ENCODE data around the gene ZNF440. TPM values are rescaled to one million over a fixed set of nuclear protein-coding genes. Genes with fewer than 3 reads are reported as not detected.
A peak's percentile ranks its signal among the peaks of the same experiment; 100 is the strongest.
"Not testable (repeated sequence)": the region's sequence is repeated elsewhere in the genome, so short reads cannot be mapped to it uniquely, and the experiment has no call there.

ZNF440 gene
- total RNA-seq, 1 donor from 2014 or later: 12.2 TPM

DNA sequence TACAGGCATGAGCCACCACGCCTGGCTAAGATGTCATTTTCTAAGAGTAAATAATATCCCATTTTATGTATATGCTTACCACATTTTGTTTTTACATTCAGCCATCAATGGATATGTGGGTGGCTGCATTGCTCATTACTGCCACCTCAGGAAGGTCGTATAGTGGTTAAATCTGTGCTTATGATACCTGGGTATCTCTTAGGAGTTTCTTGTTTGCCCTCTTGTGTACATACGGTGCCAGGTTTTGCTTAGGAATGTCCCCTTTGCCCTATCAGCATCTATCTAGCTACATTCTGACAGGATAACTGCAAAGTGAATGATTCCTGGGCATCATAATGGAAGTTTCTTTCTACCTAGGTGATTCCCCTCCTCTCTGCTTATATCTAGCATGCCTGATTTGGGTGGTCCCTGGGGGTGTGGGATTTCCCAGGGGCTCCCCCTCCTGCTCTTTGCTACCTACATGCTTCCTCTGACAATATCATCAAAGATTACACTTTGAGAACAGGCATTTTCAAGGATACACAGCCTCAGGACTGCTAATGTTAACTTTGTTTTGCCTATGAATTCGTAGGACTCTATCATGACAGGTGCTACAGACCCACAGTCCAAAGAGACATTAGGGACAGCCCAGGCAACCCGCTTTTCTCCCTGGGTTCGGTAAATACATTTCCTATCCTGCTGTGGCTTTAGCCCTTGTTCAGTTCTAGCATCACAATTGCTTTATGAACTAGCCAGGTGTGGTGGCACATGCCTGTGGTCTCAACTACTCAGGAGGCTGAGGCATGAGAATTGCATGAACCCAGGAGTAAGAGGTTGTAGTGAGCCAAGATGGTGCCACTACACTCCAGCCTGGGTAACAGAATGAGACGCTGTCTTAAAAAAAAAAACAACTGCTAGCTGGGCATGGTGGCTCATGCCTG, 15.1 kb downstream of the ZNF440 start:
- DNase-seq (ENCODE audit: low spot score): not testable (repeated sequence)

DNA sequence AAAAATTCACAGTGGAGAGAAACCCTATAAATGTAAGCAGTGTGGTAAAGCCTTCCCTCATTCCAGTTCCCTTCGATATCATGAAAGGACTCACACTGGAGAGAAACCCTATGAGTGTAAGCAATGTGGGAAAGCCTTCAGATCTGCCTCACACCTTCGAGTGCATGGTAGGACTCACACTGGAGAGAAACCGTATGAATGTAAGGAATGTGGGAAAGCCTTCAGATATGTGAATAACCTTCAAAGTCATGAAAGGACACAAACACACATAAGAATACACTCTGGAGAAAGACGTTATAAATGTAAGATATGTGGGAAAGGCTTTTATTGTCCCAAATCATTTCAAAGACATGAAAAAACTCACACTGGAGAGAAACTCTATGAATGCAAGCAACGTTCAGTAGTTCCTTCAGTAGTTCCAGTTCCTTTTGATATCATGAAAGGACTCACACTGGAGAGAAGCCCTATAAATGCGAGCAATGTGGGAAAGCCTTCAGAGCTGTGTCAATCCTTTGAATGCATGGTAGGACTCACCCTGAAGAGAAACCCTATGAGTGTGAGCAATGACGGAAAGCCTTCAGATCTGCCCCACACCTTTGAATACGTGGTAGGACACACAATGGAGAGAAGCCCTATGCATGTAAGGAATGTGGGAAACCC, 18.3 kb downstream of the ZNF440 start:
- no peak for DNase-seq (ENCODE audit: low spot score)

GRCh38 chr19:11833541-11833940, 19.5 kb downstream of the ZNF440 start:
- no peak for DNase-seq (ENCODE audit: low spot score)

DNA sequence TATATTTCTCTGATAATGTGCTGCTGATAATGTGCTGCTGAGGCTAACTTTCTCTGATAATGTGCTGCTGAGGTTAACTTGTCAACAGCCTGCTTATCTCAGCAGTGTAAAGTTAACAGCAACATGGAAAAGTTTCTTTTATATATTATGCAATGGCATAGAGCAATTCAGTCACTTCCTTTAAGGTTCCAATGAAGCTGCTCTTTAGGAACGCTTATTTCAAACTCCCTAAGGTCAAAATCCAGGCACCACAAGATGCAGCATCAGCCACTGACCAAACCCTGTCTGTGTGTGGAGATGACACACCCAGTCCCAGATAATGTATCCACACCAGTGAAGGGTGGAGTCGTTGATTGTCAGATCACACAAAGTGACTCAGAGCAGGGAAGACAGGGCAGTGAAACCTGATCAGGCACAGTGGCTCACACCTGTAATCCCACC, 21.6 kb downstream of the ZNF440 start:
- not testable (repeated sequence) for DNase-seq (ENCODE audit: low spot score)

DNA sequence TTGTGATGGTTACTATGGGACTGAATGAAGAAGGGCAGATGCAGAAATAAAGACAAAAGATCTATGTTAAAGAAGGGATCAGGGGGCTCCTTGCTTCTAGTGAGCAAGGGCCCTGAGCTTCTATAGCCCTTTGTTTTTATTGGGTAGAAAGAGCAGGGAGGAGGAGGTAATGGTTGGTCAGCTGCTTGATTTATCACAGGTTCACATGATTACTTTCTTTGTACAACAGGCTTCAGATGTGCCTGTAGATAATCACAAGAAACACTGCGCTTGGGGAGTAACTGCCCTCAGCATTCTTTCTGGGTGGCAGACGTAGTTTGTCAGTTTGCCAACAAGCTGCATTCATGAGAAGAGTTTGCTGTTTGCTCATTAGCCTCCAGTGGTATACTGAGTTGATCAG, 29.6 kb downstream of the ZNF440 start:
- DNase-seq (ENCODE audit: low spot score): no peak

- not testable (repeated sequence) for DNase-seq (ENCODE audit: low spot score)
These were observed 33.5 kb downstream of the ZNF440 start for GRCh38 chr19:11847615-11848014.

DNA sequence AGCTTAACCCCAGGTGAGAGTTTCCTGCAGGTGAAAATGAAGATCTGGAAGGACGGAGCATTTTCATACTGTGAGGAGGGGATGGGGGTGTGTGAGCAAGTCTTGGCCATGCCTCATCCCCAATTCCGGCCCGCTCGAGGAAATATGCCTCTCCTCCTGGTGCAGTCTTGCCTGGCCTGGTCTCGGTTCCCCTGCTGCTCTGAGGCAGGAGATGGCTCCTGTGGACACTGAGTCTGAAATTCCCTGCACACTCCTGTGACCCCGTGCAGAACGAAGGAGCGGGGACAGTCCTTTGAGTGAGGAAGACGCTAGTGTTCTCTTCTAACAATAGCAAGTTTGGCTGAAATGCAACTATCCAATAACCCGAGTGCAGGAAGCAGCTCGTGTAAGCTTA, 34.1 kb downstream of the ZNF440 start:
- no peak for DNase-seq (ENCODE audit: low spot score)

GRCh38 chr19:11848594-11849469, 34.8 kb downstream of the ZNF440 start, which contains the start of gene ZNF439:
Gene ZNF439, plus strand, starts transcription at chr19:11848726. Its CDS starts 142 bp downstream, at chr19:11848868.
- DNase-seq (ENCODE audit: low spot score): peak; percentile 94

GRCh38 chr19:11850289-11850688, 36.2 kb downstream of the ZNF440 start:
- not testable (repeated sequence) for DNase-seq (ENCODE audit: low spot score)

DNA sequence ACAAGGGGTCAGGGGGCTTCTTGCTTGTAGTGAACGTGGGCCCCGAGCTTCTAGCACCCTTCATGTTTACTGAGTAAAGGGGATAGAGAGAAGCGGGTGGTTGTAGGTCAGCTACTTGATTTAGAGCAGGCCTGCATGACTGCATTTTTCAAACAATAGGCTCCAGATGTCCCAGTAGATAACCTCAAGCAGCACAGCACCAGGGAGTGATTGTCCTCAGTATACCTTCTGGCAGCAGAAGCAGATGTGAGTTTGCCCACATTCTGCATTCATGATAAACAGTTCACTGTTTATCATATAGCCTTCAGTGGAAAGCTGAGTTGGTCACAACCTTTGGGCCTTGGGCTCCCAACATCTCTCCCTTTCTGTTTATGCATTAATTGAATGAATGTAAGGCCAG, 39.3 kb downstream of the ZNF440 start:
- DNase-seq (ENCODE audit: low spot score): no peak

DNA sequence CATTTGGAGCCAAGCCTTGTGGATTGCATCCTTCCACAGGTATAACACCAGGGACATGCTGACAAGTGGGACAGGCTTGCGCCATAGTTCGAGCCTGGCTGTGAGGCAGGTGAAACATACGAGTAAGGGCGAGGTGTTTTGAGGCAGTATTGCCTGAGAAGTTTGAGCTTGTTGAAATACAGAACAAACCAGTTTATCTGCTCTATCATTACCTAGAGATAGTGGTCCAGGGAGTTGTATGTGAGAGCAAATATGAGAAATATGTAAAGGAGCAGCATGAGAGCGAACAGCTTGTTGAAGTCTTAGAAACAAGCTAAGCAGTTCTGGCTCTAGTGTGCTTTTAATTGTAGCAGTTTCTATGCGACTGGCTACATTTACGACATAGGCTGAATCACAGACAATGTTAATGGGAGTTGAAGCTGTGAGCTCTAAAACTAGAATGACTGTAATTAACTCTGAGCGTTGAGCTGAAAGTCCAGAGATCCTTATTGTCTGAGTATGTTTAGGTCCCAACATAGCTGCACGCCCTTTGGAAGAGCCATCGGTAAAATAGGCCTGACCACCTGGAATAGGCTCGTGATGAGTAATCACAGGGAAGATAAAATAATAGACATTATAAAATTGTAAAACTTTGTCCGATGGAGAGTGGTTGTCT, 42.6 kb downstream of the ZNF440 start:
- DNase-seq (ENCODE audit: low spot score): no peak

DNA sequence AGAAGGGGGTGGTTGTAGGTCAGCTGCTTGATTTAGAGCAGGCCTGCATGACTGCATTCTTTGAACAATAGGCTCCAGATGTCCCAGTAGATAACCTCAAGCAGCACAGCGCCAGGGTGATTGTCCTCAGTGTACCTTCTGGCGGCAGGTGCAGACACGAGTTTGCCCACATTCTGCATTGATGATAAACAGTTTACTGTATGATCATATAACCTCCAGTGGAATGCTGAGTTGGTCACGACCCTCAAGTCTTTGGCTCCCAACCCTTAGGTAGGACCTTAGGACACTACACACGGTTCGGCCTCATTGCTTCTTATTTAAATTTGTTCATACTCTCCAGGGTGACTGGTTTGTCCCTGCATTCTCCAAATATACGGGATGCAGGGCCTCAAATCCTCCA, 46.6 kb downstream of the ZNF440 start:
- no peak for DNase-seq (ENCODE audit: low spot score)

- DNase-seq (ENCODE audit: low spot score): no peak
These were observed 47.2 kb downstream of the ZNF440 start for GRCh38 chr19:11861301-11861700.

DNA sequence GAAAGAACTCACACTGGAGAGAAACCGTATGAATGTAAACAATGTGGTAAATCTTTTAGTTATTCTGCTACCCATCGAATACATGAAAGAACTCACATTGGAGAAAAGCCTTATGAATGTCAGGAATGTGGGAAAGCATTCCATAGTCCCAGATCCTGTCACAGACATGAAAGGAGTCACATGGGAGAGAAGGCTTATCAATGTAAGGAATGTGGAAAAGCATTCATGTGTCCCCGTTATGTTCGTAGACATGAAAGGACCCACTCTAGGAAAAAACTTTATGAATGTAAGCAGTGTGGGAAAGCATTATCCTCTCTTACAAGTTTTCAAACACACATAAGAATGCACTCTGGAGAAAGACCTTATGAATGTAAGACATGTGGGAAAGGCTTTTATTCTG, 53.7 kb downstream of the ZNF440 start:
- not testable (repeated sequence) for DNase-seq (ENCODE audit: low spot score)

- DNase-seq (ENCODE audit: low spot score): no peak
These were observed 54.1 kb downstream of the ZNF440 start for GRCh38 chr19:11868188-11868587.

GRCh38 chr19:11872624-11873023, 58.6 kb downstream of the ZNF440 start:
- no peak for DNase-seq (ENCODE audit: low spot score)

- DNase-seq (ENCODE audit: low spot score): no peak
These were observed 59.7 kb downstream of the ZNF440 start for GRCh38 chr19:11873762-11874161.

DNA sequence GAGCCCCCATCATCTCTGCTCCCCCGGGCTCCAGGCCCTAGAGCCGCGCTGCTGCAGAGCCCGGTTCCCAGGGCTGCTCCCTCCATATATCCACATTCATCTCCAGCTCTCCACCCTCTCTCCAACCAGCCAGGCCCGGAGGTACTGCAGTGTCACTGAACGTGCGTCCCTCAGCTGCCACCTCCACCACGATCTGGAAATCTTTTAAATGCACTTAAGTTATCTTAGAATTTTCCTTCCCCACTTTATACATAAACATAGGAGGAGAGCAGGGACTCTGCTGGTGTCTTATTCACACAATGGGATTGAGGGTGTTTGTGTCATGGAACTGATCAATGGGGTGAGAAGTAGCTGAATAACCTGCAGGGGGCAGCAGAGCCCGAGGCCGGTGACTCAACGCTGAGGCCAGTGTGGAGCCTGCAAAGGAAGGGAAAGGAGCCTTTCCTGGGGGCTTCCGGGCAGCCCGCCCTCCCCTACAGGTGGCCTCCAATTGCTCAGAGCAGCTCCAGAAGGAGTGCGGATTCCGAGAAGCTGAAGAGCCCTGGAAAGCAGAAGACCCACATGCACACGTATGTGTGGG, 65.7 kb downstream of the ZNF440 start:
- not testable (repeated sequence) for DNase-seq (ENCODE audit: low spot score)

- DNase-seq (ENCODE audit: low spot score): no peak
These were observed 66.5 kb downstream of the ZNF440 start for GRCh38 chr19:11880598-11880997.

DNA sequence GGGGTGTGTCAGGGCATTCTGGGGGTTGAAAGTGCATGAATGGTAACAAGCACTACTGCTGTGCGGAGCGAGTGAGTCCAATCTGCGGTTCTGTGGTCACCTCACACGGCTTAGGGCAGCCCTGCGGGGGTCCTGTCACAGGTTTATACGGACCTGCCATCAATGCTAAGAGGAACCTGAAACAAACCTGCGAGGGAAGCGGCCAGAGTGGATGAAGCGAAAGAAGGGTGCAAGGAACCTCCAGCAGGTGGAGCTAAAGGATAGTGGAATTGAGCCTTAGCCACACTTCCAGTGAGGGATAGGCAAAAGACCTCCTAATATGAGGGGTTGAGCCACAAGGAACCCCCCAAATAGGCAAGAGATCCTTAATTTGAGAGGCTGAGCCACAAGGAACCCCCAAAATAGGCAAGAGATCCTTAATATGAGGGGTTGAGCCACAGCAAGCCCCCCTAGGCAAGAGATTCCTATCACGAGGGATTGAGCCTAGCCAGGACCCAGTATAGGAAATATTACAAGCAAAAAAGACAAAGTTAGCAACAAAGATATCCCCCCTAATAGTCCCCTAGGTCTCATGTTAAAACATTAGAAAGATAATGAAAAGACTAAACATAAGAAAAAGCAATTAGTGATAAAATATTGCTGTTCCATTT, 67.2 kb downstream of the ZNF440 start:
- no peak for DNase-seq (ENCODE audit: low spot score)
